Endothelial cell (in vitro differentiated cells): Measurements from ENCODE around the gene FGF1. TPM values are rescaled to one million over a fixed set of nuclear protein-coding genes. Genes with fewer than 3 reads are reported as not detected.

Source experiments
- DNase-seq: peaks from one replicate; pipeline ENCODE4 v3.0.0; 2021; ENCODE audit warnings: low spot score
- H3K27ac Mint-ChIP-seq: one replicate; pipeline ENCODE4 v1.8.0; 2021; ENCODE audit warnings: mixed read lengths, inconsistent platforms; ENCODE audit not compliant: unreplicated experiment
- H3K27me3 Mint-ChIP-seq: one replicate; pipeline ENCODE4 v1.8.0; 2021; ENCODE audit warnings: mild to moderate bottlenecking, moderate library complexity, mixed read lengths, inconsistent platforms; ENCODE audit not compliant: unreplicated experiment
- H3K36me3 Mint-ChIP-seq: one replicate; pipeline ENCODE4 v1.8.0; 2021; ENCODE audit warnings: mild to moderate bottlenecking, low read depth, mixed read lengths, inconsistent platforms; ENCODE audit not compliant: unreplicated experiment
- H3K4me1 Mint-ChIP-seq: one replicate; pipeline ENCODE4 v1.8.0; 2021; ENCODE audit warnings: mild to moderate bottlenecking, mixed read lengths, inconsistent platforms; ENCODE audit not compliant: unreplicated experiment
- H3K4me3 Mint-ChIP-seq: one replicate; pipeline ENCODE4 v1.8.0; 2021; ENCODE audit warnings: mild to moderate bottlenecking, mixed read lengths, inconsistent platforms; ENCODE audit not compliant: unreplicated experiment
- H3K9me3 Mint-ChIP-seq: one replicate; pipeline ENCODE4 v1.8.0; 2021; ENCODE audit warnings: mixed read lengths, inconsistent platforms; ENCODE audit not compliant: unreplicated experiment
- CTCF ChIP-seq: fragments of 200-600 bp; sonication (generic); IDR thresholded peaks from one replicate; pipeline ENCODE4 v1.5.0; 2021; ENCODE audit warnings: antibody characterized with exemption; ENCODE audit not compliant: unreplicated experiment
- total RNA-seq: library from RNA; stranded (reverse); fragmentation: NEBNext Ultra II Directional; extraction: Animal tissue kit (Norgen Biotek cat#: 25700); gene quantifications from one replicate; pipeline ENCODE4 v1.2.1, GENCODE V29; 2021; ENCODE audit not compliant: unreplicated experiment

Gene FGF1
- total RNA-seq, 1 donor from 2014 or later: 0.13 TPM

DNA sequence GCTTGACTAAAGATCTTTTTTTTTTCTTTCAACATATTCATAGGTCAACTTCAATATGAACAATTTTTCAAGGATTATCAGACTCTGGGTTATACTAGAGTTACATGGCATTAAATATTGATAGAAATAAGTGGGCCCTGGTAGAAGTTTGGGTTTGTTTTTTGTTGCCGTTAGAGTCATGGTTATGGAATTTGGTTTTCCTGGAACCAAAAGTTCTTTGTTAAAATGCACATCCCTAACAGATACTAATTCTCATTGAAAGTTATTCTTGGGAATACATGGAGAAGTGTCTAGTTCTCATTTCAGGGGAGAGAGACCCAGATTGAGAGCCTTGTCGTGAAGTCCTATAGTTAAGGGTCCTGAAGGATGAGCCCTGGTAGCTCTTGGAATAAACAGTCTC is 124.9 kb downstream of the FGF1 start:
- Mint-ChIP-seq H3K27me3 (no peaks in the 10 kb centered on the region), H3K27ac (no peak overlapping the region)

GRCh38 chr5:142552107-142552506 is 133.8 kb downstream of the FGF1 start:
- H3K36me3 Mint-ChIP-seq: no peaks in the 10 kb centered on the region
- H3K4me1 Mint-ChIP-seq: peaks cover 30% of the 10 kb centered on the region
- no peak for DNase-seq
- H3K9me3 Mint-ChIP-seq: no peaks in the 10 kb centered on the region
- no peaks in the 10 kb centered on the region for H3K27me3 Mint-ChIP-seq
- no peak for TF ChIP-seq CTCF
- peak overlapping the region; percentile 54 for H3K27ac Mint-ChIP-seq
- H3K4me3 Mint-ChIP-seq: peak overlapping the region; percentile 27

More for the DNA sequence above, 124.9 kb downstream of the FGF1 start:
- no peak for DNase-seq
- Mint-ChIP-seq H3K36me3 (no peaks in the 10 kb centered on the region), H3K9me3 (no peaks in the 10 kb centered on the region), H3K4me3 (no peak overlapping the region), H3K4me1 (peaks cover 3% of the 10 kb centered on the region)
- TF ChIP-seq CTCF: no peak

DNA sequence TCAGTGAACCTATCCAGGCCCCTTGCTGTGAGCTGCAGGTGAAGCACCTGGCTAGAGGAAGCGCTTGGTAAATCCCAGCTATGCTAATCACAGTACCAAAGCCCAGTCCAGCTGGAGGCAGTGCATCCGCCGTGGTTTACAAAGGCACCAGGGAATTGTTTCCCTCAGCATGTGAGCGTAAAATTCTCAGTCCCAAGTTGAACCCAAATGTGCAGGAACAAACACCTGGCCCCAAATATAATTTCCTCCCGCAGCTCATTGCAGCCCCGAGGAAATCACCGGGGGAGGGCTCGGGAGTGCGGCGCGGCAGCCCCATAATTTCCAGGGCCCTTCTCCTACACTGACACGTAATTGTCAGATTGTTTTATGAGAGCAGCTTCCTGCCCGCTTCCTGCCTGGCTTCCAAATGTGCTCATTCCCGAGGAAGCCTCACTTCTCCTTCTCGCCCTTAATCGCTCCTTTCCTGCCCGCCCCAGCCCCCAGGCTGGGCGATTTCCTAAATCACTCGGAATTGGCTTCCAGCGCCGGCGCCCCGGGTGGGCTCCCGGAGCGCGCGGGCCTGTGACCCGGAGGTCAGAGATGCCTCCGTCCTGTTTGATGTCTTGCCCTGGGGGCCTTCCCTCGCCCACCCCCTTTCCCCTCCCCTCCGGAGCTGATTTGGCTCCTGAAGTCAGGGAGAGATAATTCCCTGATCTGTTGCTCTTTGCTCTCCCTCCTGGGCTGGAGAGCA is 134.4 kb downstream of the FGF1 start:
- no peaks in the 10 kb centered on the region for H3K36me3 Mint-ChIP-seq
- no peaks in the 10 kb centered on the region for H3K9me3 Mint-ChIP-seq
- H3K4me3 Mint-ChIP-seq: peak overlapping the region; percentile 27
- peak overlapping the region; percentile 57 for H3K27ac Mint-ChIP-seq
- no peak for TF ChIP-seq CTCF
- H3K4me1 Mint-ChIP-seq: peaks cover 29% of the 10 kb centered on the region
- DNase-seq: peak; percentile 55
- no peaks in the 10 kb centered on the region for H3K27me3 Mint-ChIP-seq

DNA sequence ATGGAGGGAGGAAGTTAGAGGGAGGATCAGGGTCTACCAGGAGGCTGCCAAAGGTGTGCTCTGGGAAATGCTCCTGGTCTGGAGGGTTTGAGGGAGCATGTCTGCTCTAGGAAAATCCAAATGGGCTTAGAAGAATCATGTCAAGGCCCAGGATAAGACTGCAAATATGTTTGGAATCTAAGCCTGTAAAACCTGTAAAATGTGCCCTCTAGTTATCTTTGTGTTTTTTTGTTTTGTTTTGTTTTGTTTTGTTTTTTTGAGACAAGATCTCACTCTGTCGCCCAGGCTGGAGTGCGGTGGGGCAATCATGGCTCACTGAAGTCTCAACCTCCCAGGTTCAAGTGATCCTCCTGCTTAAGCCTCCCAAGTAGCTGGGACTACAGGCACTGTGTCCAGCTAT is 135.4 kb downstream of the FGF1 start:
- no peak for DNase-seq
- no peaks in the 10 kb centered on the region for H3K36me3 Mint-ChIP-seq
- no peak overlapping the region for H3K27ac Mint-ChIP-seq
- H3K27me3 Mint-ChIP-seq: no peaks in the 10 kb centered on the region
- H3K4me1 Mint-ChIP-seq: peaks cover 31% of the 10 kb centered on the region
- H3K9me3 Mint-ChIP-seq: no peaks in the 10 kb centered on the region
- no peak overlapping the region for H3K4me3 Mint-ChIP-seq
- TF ChIP-seq CTCF: no peak

GRCh38 chr5:142549834-142550233 is 136.1 kb downstream of the FGF1 start:
- Mint-ChIP-seq H3K4me3 (no peak overlapping the region), H3K27ac (no peak overlapping the region), H3K9me3 (no peaks in the 10 kb centered on the region), H3K27me3 (no peaks in the 10 kb centered on the region), H3K4me1 (peaks cover 33% of the 10 kb centered on the region), H3K36me3 (no peaks in the 10 kb centered on the region)
- no peak for TF ChIP-seq CTCF
- no peak for DNase-seq
